Endothelial cell (in vitro differentiated cells): ENCODE measurements around the gene SLC34A1. TPM values are rescaled to one million over a fixed set of nuclear protein-coding genes. Genes with fewer than 3 reads are reported as not detected.

Experiments
- DNase-seq: peaks from one replicate; pipeline ENCODE4 v3.0.0; 2021; ENCODE audit warnings: low spot score
- H3K27ac Mint-ChIP-seq: one replicate; pipeline ENCODE4 v1.8.0; 2021; ENCODE audit warnings: mixed read lengths, inconsistent platforms; ENCODE audit not compliant: unreplicated experiment
- H3K27me3 Mint-ChIP-seq: one replicate; pipeline ENCODE4 v1.8.0; 2021; ENCODE audit warnings: mild to moderate bottlenecking, moderate library complexity, mixed read lengths, inconsistent platforms; ENCODE audit not compliant: unreplicated experiment
- H3K36me3 Mint-ChIP-seq: one replicate; pipeline ENCODE4 v1.8.0; 2021; ENCODE audit warnings: mild to moderate bottlenecking, low read depth, mixed read lengths, inconsistent platforms; ENCODE audit not compliant: unreplicated experiment
- H3K4me1 Mint-ChIP-seq: one replicate; pipeline ENCODE4 v1.8.0; 2021; ENCODE audit warnings: mild to moderate bottlenecking, mixed read lengths, inconsistent platforms; ENCODE audit not compliant: unreplicated experiment
- H3K4me3 Mint-ChIP-seq: one replicate; pipeline ENCODE4 v1.8.0; 2021; ENCODE audit warnings: mild to moderate bottlenecking, mixed read lengths, inconsistent platforms; ENCODE audit not compliant: unreplicated experiment
- H3K9me3 Mint-ChIP-seq: one replicate; pipeline ENCODE4 v1.8.0; 2021; ENCODE audit warnings: mixed read lengths, inconsistent platforms; ENCODE audit not compliant: unreplicated experiment
- total RNA-seq: library from RNA; stranded (reverse); fragmentation: NEBNext Ultra II Directional; extraction: Animal tissue kit (Norgen Biotek cat#: 25700); gene quantifications from one replicate; pipeline ENCODE4 v1.2.1, GENCODE V29; 2021; ENCODE audit not compliant: unreplicated experiment
- TF ChIP-seq, protein P1 (sequence below): fragments of 200-600 bp; sonication (generic); IDR thresholded peaks from one replicate; pipeline ENCODE4 v1.5.0; 2021; ENCODE audit warnings: antibody characterized with exemption; ENCODE audit not compliant: unreplicated experiment

Gene SLC34A1
- total RNA-seq, 1 donor from 2014 or later: not detected

DNA sequence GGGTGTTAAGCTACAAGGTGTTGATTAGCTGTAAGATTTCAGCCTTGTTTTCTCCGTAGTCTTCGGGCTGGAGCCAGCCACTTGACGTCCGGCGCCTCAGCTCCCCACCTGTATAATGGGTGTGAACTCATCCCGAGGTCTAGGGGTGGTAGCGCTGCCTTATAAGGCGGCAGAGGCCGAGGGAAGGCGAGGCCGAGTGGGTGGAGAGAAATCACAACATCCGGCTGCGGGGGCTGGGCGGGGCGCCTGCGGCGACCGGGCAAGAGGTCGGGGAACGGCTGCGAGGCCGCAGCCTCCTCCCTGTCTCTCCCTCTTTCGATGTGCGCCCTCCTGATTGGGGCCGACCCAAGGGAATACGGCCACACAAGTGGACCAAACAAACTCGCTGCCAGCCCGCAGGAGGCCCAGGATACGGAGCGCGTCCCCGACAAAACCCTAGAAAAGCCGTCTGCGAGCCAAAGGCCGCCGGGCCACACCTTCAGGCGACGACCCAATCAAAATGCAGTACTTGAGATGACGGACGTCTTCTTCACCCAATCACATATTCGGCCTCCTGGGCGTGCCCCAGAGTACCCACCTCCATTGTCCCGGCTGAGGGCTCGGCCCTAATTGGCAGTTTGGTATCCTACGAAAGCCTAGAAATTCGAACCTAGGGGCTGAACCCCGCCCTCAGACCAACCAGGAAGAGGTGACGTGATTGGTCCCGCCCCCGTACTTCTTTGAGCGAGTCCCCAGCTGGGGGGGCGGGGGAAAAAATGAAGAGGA is 41.7 kb downstream of the SLC34A1 start:
- Mint-ChIP-seq H3K27ac (peak overlapping the region; percentile 98), H3K36me3 (no peaks in the 10 kb centered on the region), H3K4me3 (peak overlapping the region; percentile 93), H3K27me3 (peaks cover 7% of the 10 kb centered on the region), H3K9me3 (no peaks in the 10 kb centered on the region), H3K4me1 (peaks cover 17% of the 10 kb centered on the region)
- TF ChIP-seq, protein P1, sequence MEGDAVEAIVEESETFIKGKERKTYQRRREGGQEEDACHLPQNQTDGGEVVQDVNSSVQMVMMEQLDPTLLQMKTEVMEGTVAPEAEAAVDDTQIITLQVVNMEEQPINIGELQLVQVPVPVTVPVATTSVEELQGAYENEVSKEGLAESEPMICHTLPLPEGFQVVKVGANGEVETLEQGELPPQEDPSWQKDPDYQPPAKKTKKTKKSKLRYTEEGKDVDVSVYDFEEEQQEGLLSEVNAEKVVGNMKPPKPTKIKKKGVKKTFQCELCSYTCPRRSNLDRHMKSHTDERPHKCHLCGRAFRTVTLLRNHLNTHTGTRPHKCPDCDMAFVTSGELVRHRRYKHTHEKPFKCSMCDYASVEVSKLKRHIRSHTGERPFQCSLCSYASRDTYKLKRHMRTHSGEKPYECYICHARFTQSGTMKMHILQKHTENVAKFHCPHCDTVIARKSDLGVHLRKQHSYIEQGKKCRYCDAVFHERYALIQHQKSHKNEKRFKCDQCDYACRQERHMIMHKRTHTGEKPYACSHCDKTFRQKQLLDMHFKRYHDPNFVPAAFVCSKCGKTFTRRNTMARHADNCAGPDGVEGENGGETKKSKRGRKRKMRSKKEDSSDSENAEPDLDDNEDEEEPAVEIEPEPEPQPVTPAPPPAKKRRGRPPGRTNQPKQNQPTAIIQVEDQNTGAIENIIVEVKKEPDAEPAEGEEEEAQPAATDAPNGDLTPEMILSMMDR: no peak
- peak; percentile 97 for DNase-seq

DNA sequence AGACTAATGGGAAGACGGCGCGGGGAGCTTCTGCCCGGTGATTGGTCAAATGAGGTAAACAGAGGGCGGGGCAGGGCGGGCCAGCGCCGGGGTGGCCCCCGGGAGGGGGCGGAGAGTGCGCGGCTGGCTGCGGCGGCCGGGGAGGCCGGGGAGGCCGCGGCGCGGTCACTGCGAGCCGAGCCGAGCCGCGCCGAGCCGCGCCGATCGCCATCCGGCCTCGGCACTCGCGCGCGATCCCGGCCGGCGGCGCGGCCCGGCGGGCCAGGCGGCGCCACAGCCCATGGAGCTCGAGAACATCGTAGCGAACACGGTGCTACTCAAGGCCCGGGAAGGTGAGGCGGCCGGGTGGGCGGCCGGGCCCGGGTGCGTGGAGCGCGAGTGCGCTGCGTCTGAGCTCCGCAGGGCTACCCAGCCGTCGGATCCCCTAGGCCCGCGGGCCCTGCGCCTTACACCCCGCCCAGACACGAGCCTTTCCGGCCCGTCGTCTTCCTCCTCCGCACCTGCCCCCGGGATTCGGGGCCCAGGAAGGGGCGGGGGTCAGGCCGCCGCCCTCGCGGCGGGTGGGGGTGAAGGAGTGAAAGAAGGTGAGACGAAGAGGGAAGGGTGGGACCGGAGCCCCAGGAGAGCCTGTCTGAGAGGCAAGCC is 42.5 kb downstream of the SLC34A1 start, which contains the start of gene GRK6:
TSS of gene GRK6 (plus strand) at position 111 of the 645 bp plus-strand sequence. CDS start at position 281, 170 bp downstream.
- Mint-ChIP-seq H3K4me3 (peak within 1 kb of the TSS; percentile 93), H3K36me3 (no peaks in the 10 kb centered on the region), H3K27ac (peak within 1 kb of the TSS; percentile 98), H3K9me3 (no peaks in the 10 kb centered on the region), H3K27me3 (peaks cover 7% of the 10 kb centered on the region), H3K4me1 (peaks cover 17% of the 10 kb centered on the region)
- no peak for DNase-seq
- TF ChIP-seq, protein P1: no peak

DNA sequence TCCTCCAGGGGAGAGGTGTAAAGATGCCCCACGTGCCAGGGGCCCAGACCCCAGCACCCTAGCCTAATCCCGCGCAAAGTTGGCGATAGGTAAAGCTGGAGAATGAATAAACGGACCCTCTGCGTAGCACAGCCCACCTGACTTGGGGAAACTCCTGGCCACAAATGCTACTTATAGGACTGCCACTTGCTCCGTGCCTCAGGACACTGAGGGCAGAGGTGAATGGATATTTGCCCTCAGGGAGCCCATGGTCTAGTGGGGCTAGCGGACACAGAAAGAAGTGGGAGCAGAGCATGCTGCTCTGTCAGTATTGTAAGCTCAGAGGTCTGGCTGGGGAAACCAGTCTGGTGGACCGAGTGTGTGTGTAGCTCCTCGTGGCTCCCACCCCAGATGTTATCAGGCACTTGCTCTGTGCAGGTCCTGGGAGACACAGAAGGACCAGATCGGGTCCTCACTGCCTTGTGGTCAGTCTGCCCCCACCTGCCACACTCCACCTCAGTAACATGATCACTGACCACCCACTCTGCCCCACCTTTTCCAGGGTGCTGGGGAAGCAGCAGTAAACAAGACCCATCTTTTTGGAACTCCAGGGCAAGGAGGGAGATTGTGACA is 43.1 kb downstream of the SLC34A1 start:
- no peaks in the 10 kb centered on the region for H3K36me3 Mint-ChIP-seq
- TF ChIP-seq, protein P1: no peak
- H3K4me3 Mint-ChIP-seq: peak overlapping the region; percentile 91
- peak overlapping the region; percentile 74 for H3K27ac Mint-ChIP-seq
- H3K4me1 Mint-ChIP-seq: peaks cover 17% of the 10 kb centered on the region
- peaks cover 7% of the 10 kb centered on the region for H3K27me3 Mint-ChIP-seq
- H3K9me3 Mint-ChIP-seq: no peaks in the 10 kb centered on the region
- DNase-seq: no peak

DNA sequence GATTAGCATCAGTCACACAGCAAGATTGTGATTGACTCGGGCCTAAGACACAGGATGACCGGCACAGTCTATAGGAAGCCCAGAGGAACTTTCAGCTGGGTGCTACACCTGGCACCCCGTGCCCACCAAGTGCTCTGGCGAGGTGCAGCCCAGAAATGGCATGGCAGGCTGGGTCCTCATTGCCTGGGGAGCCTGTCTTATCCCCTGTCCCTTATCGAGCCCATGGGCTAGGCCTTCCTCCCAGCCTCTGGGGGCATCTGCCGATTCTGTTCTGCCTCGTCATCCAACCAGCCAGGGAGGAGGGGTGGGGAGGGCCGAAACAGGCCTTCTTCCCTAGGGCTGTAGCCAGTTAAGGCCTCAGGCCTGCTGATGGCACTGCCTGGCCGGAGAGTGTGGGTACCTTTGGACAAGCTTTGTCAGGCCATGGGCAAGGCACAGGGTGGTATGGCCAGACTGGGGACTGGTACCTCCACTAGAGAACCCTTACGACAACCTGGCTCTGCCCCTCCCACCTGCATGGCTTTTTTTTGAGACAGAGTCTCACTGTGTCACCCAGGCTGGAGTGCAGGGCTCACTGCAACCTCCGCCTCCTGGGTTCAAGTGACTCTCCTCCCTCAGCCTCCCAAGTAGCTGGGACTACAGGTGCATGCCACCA is 43.8 kb downstream of the SLC34A1 start:
- H3K27me3 Mint-ChIP-seq: peaks cover 7% of the 10 kb centered on the region
- H3K4me3 Mint-ChIP-seq: peak overlapping the region; percentile 91
- no peaks in the 10 kb centered on the region for H3K9me3 Mint-ChIP-seq
- H3K27ac Mint-ChIP-seq: no peak overlapping the region
- H3K4me1 Mint-ChIP-seq: peaks cover 17% of the 10 kb centered on the region
- no peaks in the 10 kb centered on the region for H3K36me3 Mint-ChIP-seq
- no peak for DNase-seq
- TF ChIP-seq, protein P1: no peak
